GM12878 (cell line): Measurements from ENCODE around the gene REN. TPM values are rescaled to one million over a fixed set of nuclear protein-coding genes. Genes with fewer than 3 reads are reported as not detected.

ENCODE experiments used
- ATAC-seq: fragments of 200-7000 bp; cut with Tn5 transposase; 3 replicates; pipeline ENCODE4 v1.9.1; 2020; ENCODE audit warnings: mild to moderate bottlenecking, moderate library complexity
- BruUV-seq: library from RNA; stranded (reverse); fragments of 400-500 nt; replicated peaks from 2 replicates; lab custom pipeline; 2021; lab: Mats Ljungman, UMichigan
- CTCF ChIA-PET: fragments of 300-600 bp; sonication (Branson Sonifier 250); formaldehyde crosslinking; extraction: SDS; loops from one replicate; lab custom pipeline; 2021; ENCODE audit warnings: inconsistent platforms; lab: Yijun Ruan, JAX
- POLR2A ChIA-PET: fragments of 350-600 bp; formaldehyde crosslinking; extraction: SDS; loops from one replicate; lab custom pipeline; 2021; ENCODE audit warnings: inconsistent platforms; lab: Charles Lee
- RAD21 ChIA-PET: fragments of 300-600 bp; sonication (Branson Sonifier 250); formaldehyde crosslinking; loops from one replicate; lab custom pipeline; 2023; ENCODE audit warnings: antibody characterized with exemption; ENCODE audit not compliant: unreplicated experiment; lab: Charles Lee
- SMC1A ChIA-PET: fragments of 300-600 bp; sonication (Branson Sonifier 250); formaldehyde crosslinking; loops from one replicate; lab custom pipeline; 2023; ENCODE audit not compliant: unreplicated experiment, uncharacterized antibody; lab: Charles Lee
- DNase-seq: peaks from one replicate; pipeline ENCODE4 v3.0.0-alpha.2; 2011; ENCODE audit warnings: low read depth, low spot score
- FAIRE-seq: peaks from 3 replicates; lab custom pipeline; 2011; peaks lifted over from hg19 to GRCh38; lab: Jason Lieb, UNC
- H2AFZ ChIP-seq: 2 replicates; pipeline ENCODE4 v1.6.0; 2011; ENCODE audit warnings: low read depth, low read length, control low read depth; ENCODE audit not compliant: control insufficient read depth
- H3K27ac ChIP-seq: 2 replicates; pipeline ENCODE4 v1.5.1; 2011; ENCODE audit warnings: control low read depth; ENCODE audit not compliant: control insufficient read depth, insufficient read depth
- H3K27me3 ChIP-seq, 2 experiments: replicated peaks in 1 of 2; 2 replicates each; pipeline versions ENCODE4 v1.6.0 to v1.6.1; 2011; ENCODE audit warnings: low read length in 1 of 2; ENCODE audit not compliant: control insufficient read depth in 2 of 2, insufficient read depth in 2 of 2
- H3K36me3 ChIP-seq, 2 experiments: 2 replicates each; pipeline ENCODE4 v1.5.1; 2011; ENCODE audit warnings: low read length in 1 of 2; ENCODE audit not compliant: control insufficient read depth in 2 of 2, insufficient read depth in 2 of 2
- H3K4me1 ChIP-seq: 2 replicates; pipeline ENCODE4 v1.6.1; 2011; ENCODE audit warnings: mild to moderate bottlenecking, low read length, moderate library complexity, mixed read lengths; ENCODE audit not compliant: control insufficient read depth, insufficient read depth
- H3K4me2 ChIP-seq: 2 replicates; pipeline ENCODE4 v1.6.0; 2011; ENCODE audit warnings: control low read depth; ENCODE audit not compliant: control insufficient read depth, insufficient read depth
- H3K4me3 ChIP-seq: fragments of 200-600 bp; sonication (generic); 2 replicates; pipeline ENCODE4 v1.5.1; 2016
- H3K79me2 ChIP-seq: 2 replicates; pipeline ENCODE4 v1.6.0; 2011; ENCODE audit warnings: low read length; ENCODE audit not compliant: control insufficient read depth, insufficient read depth
- H3K9ac ChIP-seq: 2 replicates; pipeline ENCODE4 v1.8.0; 2011; ENCODE audit warnings: low read length, control low read depth, mixed read lengths; ENCODE audit not compliant: control insufficient read depth, insufficient read depth
- H3K9me3 ChIP-seq: replicated peaks from 3 replicates; pipeline ENCODE4 v1.5.1; 2011; ENCODE audit warnings: mild to moderate bottlenecking, low read length; ENCODE audit not compliant: control insufficient read depth, insufficient read depth
- H4K20me1 ChIP-seq: 2 replicates; pipeline ENCODE4 v1.6.0; 2011; ENCODE audit not compliant: control insufficient read depth, insufficient read depth
- BRCA1 ChIP-seq: IDR thresholded peaks from 2 replicates; pipeline ENCODE4 v1.6.1; 2011; ENCODE audit warnings: low read depth, low read length, improper control_type of control experiment
- CREM ChIP-seq: IDR thresholded peaks from 2 replicates; pipeline ENCODE4 v1.6.1; 2014; ENCODE audit warnings: antibody characterized with exemption, low read depth
- CUX1 ChIP-seq: IDR thresholded peaks from 2 replicates; pipeline ENCODE4 v1.6.1; 2012; ENCODE audit warnings: improper control_type of control experiment, low read depth, low read length; ENCODE audit not compliant: insufficient replicate concordance
- IKZF1 ChIP-seq: fragments of 450-650 bp; conservative IDR thresholded peaks from 2 replicates; pipeline ENCODE4 v1.6.1; 2017; ENCODE audit warnings: antibody characterized with exemption, mild to moderate bottlenecking
- JUND ChIP-seq: IDR thresholded peaks from 2 replicates; pipeline ENCODE4 v1.6.1; 2012; ENCODE audit warnings: low read depth, mild to moderate bottlenecking, low read length, improper control_type of control experiment, moderate library complexity
- MEF2B ChIP-seq: fragments of 450-650 bp; IDR thresholded peaks from 2 replicates; pipeline ENCODE4 v1.6.1; 2018; ENCODE audit warnings: mild to moderate bottlenecking, moderate library complexity; ENCODE audit not compliant: partially characterized antibody, poor library complexity, severe bottlenecking
- NKRF ChIP-seq: fragments of 450-650 bp; conservative IDR thresholded peaks from 2 replicates; pipeline ENCODE4 v1.6.1; 2017; ENCODE audit warnings: mild to moderate bottlenecking, moderate library complexity
- POU2F2 ChIP-seq: IDR thresholded peaks from 3 replicates; pipeline ENCODE4 v1.6.1; 2011; ENCODE audit warnings: low read depth, mild to moderate bottlenecking, low read length, borderline replicate concordance
- RAD21 ChIP-seq: IDR thresholded peaks from 2 replicates; pipeline ENCODE4 v1.6.1; 2011; ENCODE audit warnings: mild to moderate bottlenecking, low read depth, low read length, moderate library complexity; ENCODE audit not compliant: insufficient read depth
- RBBP5 ChIP-seq: fragments of 200-600 bp; sonication (generic); conservative IDR thresholded peaks from 2 replicates; pipeline ENCODE4 v1.6.1; 2016
- RFX5 ChIP-seq: IDR thresholded peaks from 2 replicates; pipeline ENCODE4 v1.6.1; 2011; ENCODE audit warnings: low read depth, low read length, improper control_type of control experiment
- SKIL ChIP-seq: fragments of 450-650 bp; IDR thresholded peaks from 2 replicates; pipeline ENCODE4 v1.6.1; 2017; ENCODE audit warnings: mild to moderate bottlenecking, low read depth, inconsistent platforms; ENCODE audit not compliant: poor library complexity, severe bottlenecking
- SREBF1 ChIP-seq: IDR thresholded peaks from 2 replicates; pipeline ENCODE4 v1.6.1; 2012; ENCODE audit warnings: mild to moderate bottlenecking, low read length
- WGBS: methylation state at CpG from one replicate; pipeline ENCODE4 v1.1.6; 2016; ENCODE audit warnings: low lambda C conversion rate; ENCODE audit not compliant: insufficient replicate concordance, insufficient coverage; ENCODE audit errors: missing lambda C conversion rate; 5-methylcytosine and 5-hydroxymethylcytosine counted together
- in situ Hi-C: fragments of 300-500 bp; cut with MboI; formaldehyde crosslinking; loops from 9 replicates; pipeline ENCODE4 v1.14.3; 2018; ENCODE audit warnings: mixed read lengths
- intact Hi-C: fragments of 100-400 bp; cut with micrococcal nuclease; formaldehyde crosslinking; loops from one replicate; pipeline ENCODE4 v1.14.2; 2022; ENCODE audit not compliant: unreplicated experiment
- polyA plus RNA-seq, 11 experiments: library from polyadenylated mRNA; depleted of rRNA in 4 of 11; unstranded in 6 of 11; stranded (reverse) in 5 of 11; fragments of >200 nt; fragmentation: Nextera tagmentation in 4 of 11; fragmentation: Illumina TruSeq in 1 of 11; extraction: Ambion mirVana in 4 of 11; extraction: Trizol in 1 of 11; gene quantifications; 1 replicate in 1 of 11; 2 replicates in 10 of 11; pipeline versions ENCODE4 v1.2.1 to v1.2.3, GENCODE V29; 2011 to 2016; ENCODE audit warnings: inconsistent platforms in 2 of 11, missing spikeins in 2 of 11, low read depth in 1 of 11
- total RNA-seq, 4 experiments: library from RNA; depleted of rRNA in 3 of 4; stranded (reverse); fragments of >200 nt in 3 of 4; fragmentation: Illumina TruSeq in 1 of 4; extraction: Trizol in 1 of 4; gene quantifications; 2 replicates each; pipeline versions ENCODE4 v1.2.1 to v1.2.3, GENCODE V29; 2013 to 2021

Gene REN
- total and polyA plus RNA-seq, 10 of the 15 experiments (the other 5 are each of a cell fraction or from before 2014, with no cell fraction given): not detected

- WGBS: 31% methylated on average over 17 of the region's 18 CpGs
- DNase-seq: no peak
- TF ChIP-seq IKZF1 (no peak), RBBP5 (no peak), RAD21 (no peak), CUX1 (no peak), SREBF1 (no peak), MEF2B (no peak), CREM (no peak), JUND (no peak), RFX5 (no peak), SKIL (no peak), NKRF (no peak), BRCA1 (no peak), POU2F2 (no peak)
Measured at GRCh38 chr1:204198348-204199340, 32.5 kb upstream of the REN start.

More at GRCh38 chr1:204198348-204199340, 32.5 kb upstream of the REN start:
- POLR2A ChIA-PET: no interaction called here
- BruUV-seq: no TSS peak
- FAIRE-seq (no peak), ATAC-seq (no peak)
- RAD21 ChIA-PET: interaction anchor here (0.5 kb wide), 1 partner anchor 454 kb away, joined by 4 read pairs; no protein-coding TSS in a partner anchor
- no peak overlapping the region for H3K4me3 ChIP-seq
- intact Hi-C loops: no loop called here
- H3K27ac ChIP-seq: no peak overlapping the region
- H3K9me3 ChIP-seq: no peaks in the 10 kb centered on the region
- H3K27me3 ChIP-seq: peaks cover 0 to 2% of the 10 kb centered on the region in 2 experiments; a peak in 2 of 4 replicates
- SMC1A ChIA-PET: interaction anchor here (0.9 to 1.7 kb wide), 5 partner anchors 12 to 164 kb away, joined by 3 to 7 read pairs (median 3); no protein-coding TSS in a partner anchor
- in situ Hi-C loops: no loop called here
- H3K4me1 ChIP-seq: no peaks in the 10 kb centered on the region
- CTCF ChIA-PET: interaction anchor here (0.6 to 1.7 kb wide), 6 partner anchors 9 to 200 kb away, joined by 3 to 6 read pairs (median 3); no protein-coding TSS in a partner anchor
- H3K9ac ChIP-seq: no peak overlapping the region
- H3K4me2 ChIP-seq: no peak overlapping the region
- H2AFZ ChIP-seq: no peak overlapping the region
- H3K79me2 ChIP-seq: no peaks in the 10 kb centered on the region
- H3K36me3 ChIP-seq: no peaks in the 10 kb centered on the region
- no peaks in the 10 kb centered on the region for H4K20me1 ChIP-seq
